ENCODE measurements around the gene SP110.

DNA sequence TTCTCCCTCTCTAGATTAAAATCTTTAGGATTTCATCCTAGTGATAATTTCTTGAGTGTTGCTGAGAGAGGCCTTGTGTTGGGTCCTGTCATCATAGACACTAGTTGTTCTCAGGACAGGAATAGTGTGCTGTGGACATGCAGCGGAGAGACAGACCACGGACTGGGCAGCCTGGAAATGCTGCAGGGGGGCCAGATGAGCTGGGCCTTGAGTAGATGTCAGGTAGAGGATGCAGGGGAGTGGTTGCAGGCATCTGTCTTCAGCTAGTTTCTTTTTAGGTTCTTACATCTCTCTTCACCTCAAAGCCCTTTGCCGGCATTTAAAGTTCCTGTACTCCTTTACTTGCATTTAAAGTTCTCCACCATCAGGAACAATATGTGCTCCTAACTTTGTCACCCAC is 42.8 kb downstream of the SP110 start:
- no peak for TF ChIP-seq POLR2A (IDR thresholded peaks at IDR 0.05)
- TF ChIP-seq, protein P1, sequence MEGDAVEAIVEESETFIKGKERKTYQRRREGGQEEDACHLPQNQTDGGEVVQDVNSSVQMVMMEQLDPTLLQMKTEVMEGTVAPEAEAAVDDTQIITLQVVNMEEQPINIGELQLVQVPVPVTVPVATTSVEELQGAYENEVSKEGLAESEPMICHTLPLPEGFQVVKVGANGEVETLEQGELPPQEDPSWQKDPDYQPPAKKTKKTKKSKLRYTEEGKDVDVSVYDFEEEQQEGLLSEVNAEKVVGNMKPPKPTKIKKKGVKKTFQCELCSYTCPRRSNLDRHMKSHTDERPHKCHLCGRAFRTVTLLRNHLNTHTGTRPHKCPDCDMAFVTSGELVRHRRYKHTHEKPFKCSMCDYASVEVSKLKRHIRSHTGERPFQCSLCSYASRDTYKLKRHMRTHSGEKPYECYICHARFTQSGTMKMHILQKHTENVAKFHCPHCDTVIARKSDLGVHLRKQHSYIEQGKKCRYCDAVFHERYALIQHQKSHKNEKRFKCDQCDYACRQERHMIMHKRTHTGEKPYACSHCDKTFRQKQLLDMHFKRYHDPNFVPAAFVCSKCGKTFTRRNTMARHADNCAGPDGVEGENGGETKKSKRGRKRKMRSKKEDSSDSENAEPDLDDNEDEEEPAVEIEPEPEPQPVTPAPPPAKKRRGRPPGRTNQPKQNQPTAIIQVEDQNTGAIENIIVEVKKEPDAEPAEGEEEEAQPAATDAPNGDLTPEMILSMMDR (IDR thresholded peaks at IDR 0.05) = no peak
